Immature natural killer cell (primary cell): ENCODE measurements around the gene NHERF1. TPM values are rescaled to one million over a fixed set of nuclear protein-coding genes. Genes with fewer than 3 reads are reported as not detected.

Experiments
- DNase-seq, 3 donors: peaks; one replicate each; pipeline ENCODE4 v3.0.0; 2022; ENCODE audit warnings: mixed read lengths in 1 of 3
- H3K27ac Mint-ChIP-seq, 6 donors: one replicate each; pipeline ENCODE4 v1.8.0; 2020; ENCODE audit warnings: mixed read lengths in 6 of 6, mild to moderate bottlenecking in 5 of 6, inconsistent platforms in 4 of 6, moderate library complexity in 3 of 6
- H3K27me3 Mint-ChIP-seq, 3 donors: one replicate each; pipeline ENCODE4 v1.8.0; 2020 to 2021; ENCODE audit warnings: low read depth in 3 of 3, mild to moderate bottlenecking in 3 of 3, mixed read lengths in 3 of 3, moderate library complexity in 3 of 3, inconsistent platforms in 1 of 3
- H3K36me3 Mint-ChIP-seq, 3 donors: one replicate each; pipeline ENCODE4 v1.8.0; 2020; ENCODE audit warnings: mixed read lengths in 3 of 3, inconsistent platforms in 2 of 3, mild to moderate bottlenecking in 2 of 3
- H3K4me1 Mint-ChIP-seq, 2 donors: one replicate each; pipeline ENCODE4 v1.8.0; 2020; ENCODE audit warnings: inconsistent platforms in 2 of 2, mild to moderate bottlenecking in 2 of 2, mixed read lengths in 2 of 2, moderate library complexity in 1 of 2
- H3K4me3 Mint-ChIP-seq, 5 donors: one replicate each; pipeline ENCODE4 v1.8.0; 2020; ENCODE audit warnings: mild to moderate bottlenecking in 5 of 5, mixed read lengths in 5 of 5, inconsistent platforms in 3 of 5, moderate library complexity in 3 of 5
- H3K9me3 Mint-ChIP-seq, 6 donors: one replicate each; pipeline ENCODE4 v1.8.0; 2020; ENCODE audit warnings: mild to moderate bottlenecking in 6 of 6, mixed read lengths in 6 of 6, inconsistent platforms in 4 of 6, moderate library complexity in 3 of 6
- polyA plus RNA-seq, 3 donors: library from polyadenylated mRNA; unstranded; fragments of 300-500 nt; fragmentation: Illumina TruSeq; gene quantifications; one replicate each; pipeline ENCODE4 v1.2.3, GENCODE V29; 2021

NHERF1 gene
- polyA plus RNA-seq, 3 donors from 2014 or later = 566 to 1,121 (median 751) TPM

DNA sequence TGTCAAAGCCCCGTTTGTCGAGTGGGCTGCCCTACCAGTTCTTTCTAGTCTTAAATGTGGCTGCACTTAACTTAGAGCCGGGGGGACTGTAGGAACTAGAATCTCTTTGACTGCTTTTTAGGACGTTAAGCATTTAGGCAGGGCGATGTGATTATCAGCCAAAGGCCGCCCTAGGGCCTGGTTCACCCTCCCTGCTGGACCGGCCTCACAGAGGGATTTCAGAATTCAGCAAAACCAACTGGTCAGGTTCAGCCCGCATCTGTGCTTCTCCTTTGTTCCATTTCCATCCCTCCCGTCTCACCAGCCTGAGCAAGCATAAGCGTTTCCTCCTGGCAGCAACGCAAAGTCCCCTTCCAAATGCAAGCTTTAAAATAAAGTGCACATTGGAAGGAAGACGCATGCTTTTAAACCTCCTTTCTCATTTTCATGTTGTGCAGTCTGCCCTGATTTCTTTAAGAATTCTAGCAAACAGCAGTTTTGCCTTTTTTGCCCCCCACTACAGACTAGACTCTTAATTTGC, 44.2 kb downstream of the NHERF1 start:
- no peaks in the 10 kb centered on the region for H3K27me3 Mint-ChIP-seq
- DNase-seq = no peak
- H3K9me3 Mint-ChIP-seq = no peaks in the 10 kb centered on the region
- peaks cover 13 to 14% of the 10 kb centered on the region in 2 donors for H3K4me1 Mint-ChIP-seq
- no peak overlapping the region for H3K4me3 Mint-ChIP-seq
- peaks cover 18 to 32% (median 20%) of the 10 kb centered on the region in 3 donors for H3K36me3 Mint-ChIP-seq
- no peak overlapping the region for H3K27ac Mint-ChIP-seq

DNA sequence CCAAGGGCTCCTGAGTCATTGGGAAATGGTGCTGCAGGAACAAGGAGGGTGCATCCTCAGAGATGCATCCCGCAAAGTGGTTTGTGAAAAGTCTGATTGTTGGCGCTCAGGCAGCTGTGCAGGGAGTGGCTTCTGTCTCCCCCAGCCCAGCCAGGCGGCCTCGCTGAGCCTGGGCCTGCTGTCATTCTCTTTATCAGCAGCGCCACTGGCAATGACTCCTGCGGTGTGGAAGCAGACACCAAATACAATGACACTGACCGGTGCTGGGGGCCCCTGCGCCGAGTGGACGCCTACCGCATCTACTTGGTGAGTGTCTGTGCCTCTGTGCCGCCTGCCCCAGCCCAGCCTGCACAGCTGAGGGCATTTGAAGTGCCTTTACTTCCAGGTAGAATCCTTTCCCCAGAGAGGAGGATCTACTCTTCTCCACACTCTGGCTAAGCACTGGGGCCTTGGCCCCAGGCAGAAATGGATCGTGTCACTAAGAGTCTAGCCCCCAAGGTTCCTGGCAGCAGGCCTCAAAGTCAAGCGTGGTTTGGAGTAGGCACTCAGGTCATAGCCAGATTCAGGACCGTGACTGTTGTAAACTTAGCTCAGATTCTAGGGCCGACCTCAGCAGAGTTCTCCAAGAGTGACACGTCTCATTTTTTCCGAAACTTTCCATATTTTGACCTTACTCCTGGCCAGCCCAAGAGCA, 47.0 kb downstream of the NHERF1 start:
- H3K27ac Mint-ChIP-seq = no peak overlapping the region
- H3K9me3 Mint-ChIP-seq = no peaks in the 10 kb centered on the region
- peaks cover 12 to 13% of the 10 kb centered on the region in 2 donors for H3K4me1 Mint-ChIP-seq
- no peak for DNase-seq
- H3K36me3 Mint-ChIP-seq = peaks cover 18 to 47% (median 19%) of the 10 kb centered on the region in 3 donors
- no peaks in the 10 kb centered on the region for H3K27me3 Mint-ChIP-seq
- H3K4me3 Mint-ChIP-seq = no peak overlapping the region

DNA sequence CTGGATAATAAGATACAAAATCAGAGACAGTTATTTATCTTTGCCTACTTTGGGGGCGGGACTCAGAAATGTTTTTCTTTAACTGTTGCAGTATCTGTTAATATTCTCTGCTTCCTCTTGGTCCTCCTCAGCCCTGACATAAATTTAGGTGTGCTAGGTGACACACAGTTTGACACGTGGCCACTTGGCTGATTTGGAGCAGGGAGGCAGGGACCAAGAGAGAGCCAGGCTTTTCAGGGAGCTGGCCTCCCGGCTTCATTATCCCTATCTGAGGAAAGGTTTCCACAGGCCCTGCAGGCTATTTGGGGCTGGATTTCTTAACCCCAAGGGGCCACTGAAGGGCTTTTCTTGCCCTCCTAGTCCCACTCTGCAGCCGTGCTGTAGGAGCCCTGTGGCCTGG, 47.8 kb downstream of the NHERF1 start:
- DNase-seq = no peak
- H3K4me1 Mint-ChIP-seq = peaks cover 5 to 6% of the 10 kb centered on the region in 2 donors
- H3K27me3 Mint-ChIP-seq = no peaks in the 10 kb centered on the region
- no peak overlapping the region for H3K4me3 Mint-ChIP-seq
- no peaks in the 10 kb centered on the region for H3K9me3 Mint-ChIP-seq
- H3K36me3 Mint-ChIP-seq = peaks cover 17 to 50% (median 19%) of the 10 kb centered on the region in 3 donors
- H3K27ac Mint-ChIP-seq = no peak overlapping the region

DNA sequence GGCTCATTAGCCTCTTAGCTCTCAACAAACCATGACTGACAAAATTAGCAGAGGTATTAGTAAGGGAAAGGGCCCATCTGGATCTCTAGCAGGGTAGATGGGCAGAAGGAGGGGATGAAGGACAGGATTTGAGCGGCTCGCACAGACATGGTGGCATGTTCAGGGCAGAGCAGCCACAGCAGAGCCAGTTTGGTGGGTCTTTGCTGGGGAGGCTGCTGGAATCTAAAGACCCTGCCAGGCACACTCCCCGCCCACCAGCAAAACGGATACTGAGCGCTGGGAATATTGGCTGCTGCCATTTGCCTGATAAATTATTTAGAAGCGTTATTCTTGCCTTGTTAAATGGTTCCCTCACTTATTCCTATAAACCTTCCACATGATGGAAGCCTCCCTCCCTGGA, 48.4 kb downstream of the NHERF1 start:
- H3K27me3 Mint-ChIP-seq = no peaks in the 10 kb centered on the region
- no peaks in the 10 kb centered on the region for H3K4me1 Mint-ChIP-seq
- H3K27ac Mint-ChIP-seq = no peak overlapping the region
- no peak overlapping the region for H3K4me3 Mint-ChIP-seq
- H3K36me3 Mint-ChIP-seq = peaks cover 17 to 46% (median 19%) of the 10 kb centered on the region in 3 donors
- H3K9me3 Mint-ChIP-seq = no peaks in the 10 kb centered on the region
- no peak for DNase-seq

DNA sequence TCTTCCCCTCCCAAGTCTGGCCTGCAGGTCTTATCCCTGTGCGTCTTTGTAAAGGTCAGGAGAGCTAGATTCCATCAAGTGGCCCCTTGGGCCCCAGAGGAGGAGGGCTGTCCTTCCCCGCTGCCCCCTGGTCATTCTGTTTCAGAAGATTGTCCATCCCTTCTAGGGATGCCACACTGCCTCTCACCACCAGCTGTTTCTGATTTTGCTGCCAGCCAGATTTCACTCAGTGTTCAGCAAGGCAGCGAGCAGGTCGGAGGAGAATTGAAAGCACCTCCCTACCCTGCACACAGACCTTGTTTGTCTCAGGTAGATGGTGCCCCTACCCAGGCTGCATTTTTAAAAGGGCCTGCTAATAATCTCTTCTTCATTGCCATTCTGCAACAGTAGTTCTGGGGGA, 49.4 kb downstream of the NHERF1 start:
- peak overlapping the region in 1 of 6 donors; percentile 22 for H3K27ac Mint-ChIP-seq
- no peak overlapping the region for H3K4me3 Mint-ChIP-seq
- no peaks in the 10 kb centered on the region for H3K4me1 Mint-ChIP-seq
- H3K9me3 Mint-ChIP-seq = no peaks in the 10 kb centered on the region
- no peaks in the 10 kb centered on the region for H3K27me3 Mint-ChIP-seq
- peaks cover 16 to 45% (median 19%) of the 10 kb centered on the region in 3 donors for H3K36me3 Mint-ChIP-seq
- no peak for DNase-seq

DNA sequence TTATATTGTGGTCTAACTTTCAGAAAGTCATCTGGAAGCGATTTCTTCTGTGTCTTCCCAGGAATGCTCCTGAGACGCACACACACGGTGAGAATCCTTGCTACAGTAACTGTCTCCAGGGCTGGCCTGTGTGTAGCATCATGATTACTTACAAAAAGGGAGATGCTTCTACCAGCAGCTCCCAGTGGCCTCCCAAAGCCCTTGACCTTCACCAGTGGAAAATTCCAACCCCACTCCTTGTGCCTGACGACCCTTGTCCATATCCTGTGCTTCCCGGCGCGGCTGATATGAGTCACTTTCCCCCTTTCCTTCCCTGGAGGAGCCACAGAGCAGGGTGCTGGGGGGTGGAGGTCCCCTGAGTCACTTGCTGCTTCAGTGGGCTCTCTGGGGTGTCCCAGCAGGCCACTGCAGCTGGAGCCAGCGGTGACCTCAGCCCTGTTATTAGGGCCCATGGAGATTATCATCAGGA, 49.8 kb downstream of the NHERF1 start:
- DNase-seq = no peak
- Mint-ChIP-seq H3K27ac (no peak overlapping the region), H3K4me3 (no peak overlapping the region), H3K4me1 (no peaks in the 10 kb centered on the region), H3K9me3 (no peaks in the 10 kb centered on the region), H3K27me3 (no peaks in the 10 kb centered on the region), H3K36me3 (peaks cover 11 to 43% (median 19%) of the 10 kb centered on the region in 3 donors)

DNA sequence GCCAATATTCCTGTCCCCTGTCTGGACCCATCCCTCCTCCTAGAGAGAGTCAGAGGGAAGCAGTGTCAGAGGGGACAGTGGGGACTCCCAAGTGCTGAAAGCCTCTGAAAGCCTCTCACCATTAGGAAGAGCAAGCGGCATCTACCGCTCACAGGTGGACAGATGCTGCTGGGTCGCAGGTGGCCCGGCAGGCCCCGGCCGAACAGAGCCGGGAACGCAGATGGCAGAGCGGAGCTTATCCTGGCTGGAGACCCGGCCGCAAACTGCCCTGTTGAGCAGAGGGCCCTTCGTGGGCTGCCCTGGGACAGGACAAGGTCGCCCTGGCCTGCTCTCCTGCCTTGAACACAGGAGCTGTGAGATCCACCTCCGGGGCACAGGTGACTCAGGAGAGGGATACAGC, 50.7 kb downstream of the NHERF1 start:
- peaks cover 10 to 44% (median 23%) of the 10 kb centered on the region in 3 donors for H3K36me3 Mint-ChIP-seq

DNA sequence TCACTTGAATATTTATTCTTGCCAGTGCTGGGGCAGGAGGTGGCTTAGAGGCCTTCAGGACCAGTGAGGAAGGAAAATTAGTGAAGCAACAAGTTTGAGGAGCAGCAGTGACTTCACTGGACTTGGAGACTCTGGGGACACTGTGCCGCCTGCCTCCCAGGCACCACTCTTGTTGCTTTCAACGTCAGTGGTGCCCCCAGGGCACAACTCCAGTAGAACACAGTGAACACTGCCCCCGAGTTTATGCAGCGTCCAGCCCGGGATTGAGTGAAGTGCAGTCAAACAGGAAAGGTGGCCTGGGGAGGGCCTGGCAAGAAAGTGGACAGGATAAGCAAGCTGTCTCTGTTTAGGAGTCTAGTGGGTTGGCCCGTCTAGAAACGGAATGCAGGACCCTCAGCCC, 52.1 kb downstream of the NHERF1 start:
- H3K36me3 Mint-ChIP-seq = peaks cover 10 to 42% (median 21%) of the 10 kb centered on the region in 3 donors
- H3K4me1 Mint-ChIP-seq = no peaks in the 10 kb centered on the region

More for the DNA sequence above, 50.7 kb downstream of the NHERF1 start:
- Mint-ChIP-seq H3K9me3 (no peaks in the 10 kb centered on the region), H3K4me3 (no peak overlapping the region), H3K4me1 (no peaks in the 10 kb centered on the region), H3K27me3 (no peaks in the 10 kb centered on the region), H3K27ac (no peak overlapping the region)
- DNase-seq = no peak

DNA sequence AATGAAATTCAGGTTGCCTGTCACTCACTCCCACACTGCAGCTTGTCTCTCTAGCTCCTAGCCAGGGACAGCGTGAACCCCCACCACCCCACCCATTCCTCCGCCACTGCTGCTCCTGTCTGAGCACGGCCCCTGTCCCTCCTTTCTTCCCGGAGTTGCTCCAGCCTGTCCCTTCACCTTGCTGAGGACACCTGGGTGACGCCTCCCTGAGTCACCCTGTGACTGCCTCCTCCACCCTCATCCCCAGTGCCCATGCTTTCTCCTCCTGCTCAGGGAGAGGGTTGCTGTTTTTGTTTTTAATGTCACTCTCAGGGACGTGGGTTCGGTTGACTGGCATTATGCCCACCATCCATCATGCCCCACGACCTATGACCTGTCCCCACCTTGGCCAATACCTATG, 53.5 kb downstream of the NHERF1 start:
- peaks cover 7 to 34% (median 17%) of the 10 kb centered on the region in 3 donors for H3K36me3 Mint-ChIP-seq
- DNase-seq = no peak
- H3K9me3 Mint-ChIP-seq = no peaks in the 10 kb centered on the region
- H3K4me1 Mint-ChIP-seq = peaks cover 0 to 1% of the 10 kb centered on the region in 2 donors
- no peak overlapping the region for H3K27ac Mint-ChIP-seq
- peaks cover 0 to 3% (median 0%) of the 10 kb centered on the region in 3 donors for H3K27me3 Mint-ChIP-seq
- H3K4me3 Mint-ChIP-seq = no peak overlapping the region

More for the DNA sequence above, 52.1 kb downstream of the NHERF1 start:
- H3K9me3 Mint-ChIP-seq = no peaks in the 10 kb centered on the region
- no peak overlapping the region for H3K27ac Mint-ChIP-seq
- no peak overlapping the region for H3K4me3 Mint-ChIP-seq
- peaks cover 0 to 2% (median 0%) of the 10 kb centered on the region in 3 donors for H3K27me3 Mint-ChIP-seq
- no peak for DNase-seq

DNA sequence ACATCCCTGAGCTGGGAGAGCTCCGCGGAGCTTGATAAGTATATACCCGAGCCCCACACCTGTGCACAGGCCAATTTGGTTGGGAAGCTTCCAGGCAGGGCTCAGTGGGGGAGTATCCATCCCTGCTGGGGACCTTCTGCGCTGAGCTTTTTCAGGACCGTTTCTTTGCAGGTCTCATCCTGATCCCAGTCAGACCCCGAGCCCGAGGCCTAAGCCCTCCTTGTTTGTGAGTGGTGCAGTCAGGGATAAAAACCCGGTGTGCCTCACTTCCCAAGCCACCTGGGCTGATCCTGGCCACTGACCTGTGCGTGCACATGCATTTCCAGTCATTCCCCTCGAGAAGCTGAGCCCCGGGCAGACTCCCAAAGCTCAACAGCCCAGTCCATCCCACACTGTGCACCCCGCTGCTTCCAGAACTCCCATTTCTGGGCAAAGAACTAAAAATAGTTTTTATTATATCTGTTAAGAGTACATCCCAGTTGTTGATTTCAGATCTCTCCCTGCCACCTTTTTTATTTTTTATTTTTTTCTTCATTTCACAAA, 55.0 kb downstream of the NHERF1 start:
- DNase-seq = no peak
- Mint-ChIP-seq H3K4me3 (no peak overlapping the region), H3K27ac (no peak overlapping the region), H3K4me1 (peaks cover 0 to 1% of the 10 kb centered on the region in 2 donors), H3K27me3 (peaks cover 0 to 3% (median 0%) of the 10 kb centered on the region in 3 donors), H3K36me3 (peaks cover 5 to 33% (median 21%) of the 10 kb centered on the region in 3 donors), H3K9me3 (no peaks in the 10 kb centered on the region)

DNA sequence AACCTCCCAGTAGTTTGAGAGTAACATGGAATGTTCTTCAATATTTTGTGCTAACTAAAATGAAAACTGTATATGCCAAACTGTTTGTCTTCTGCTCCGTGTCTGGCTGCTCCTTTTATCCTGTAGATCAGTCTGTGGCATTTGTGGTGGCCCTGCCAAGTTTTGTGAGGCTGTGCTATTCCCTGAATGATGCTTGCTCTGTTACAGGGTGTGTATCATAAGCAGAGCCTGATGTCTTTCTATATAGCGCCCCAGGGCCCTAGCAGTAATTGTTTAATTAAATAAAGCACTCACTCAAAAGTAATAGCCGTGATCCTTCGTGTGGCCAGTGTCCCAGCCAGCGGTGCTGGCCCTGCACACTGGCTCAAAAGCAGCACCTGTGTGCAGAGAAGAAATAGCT, 55.5 kb downstream of the NHERF1 start:
- Mint-ChIP-seq H3K27me3 (peaks cover 0 to 3% (median 0%) of the 10 kb centered on the region in 3 donors), H3K4me3 (no peak overlapping the region), H3K27ac (no peak overlapping the region), H3K9me3 (no peaks in the 10 kb centered on the region), H3K36me3 (peaks cover 5 to 30% (median 21%) of the 10 kb centered on the region in 3 donors), H3K4me1 (peaks cover 0 to 1% of the 10 kb centered on the region in 2 donors)
- no peak for DNase-seq

DNA sequence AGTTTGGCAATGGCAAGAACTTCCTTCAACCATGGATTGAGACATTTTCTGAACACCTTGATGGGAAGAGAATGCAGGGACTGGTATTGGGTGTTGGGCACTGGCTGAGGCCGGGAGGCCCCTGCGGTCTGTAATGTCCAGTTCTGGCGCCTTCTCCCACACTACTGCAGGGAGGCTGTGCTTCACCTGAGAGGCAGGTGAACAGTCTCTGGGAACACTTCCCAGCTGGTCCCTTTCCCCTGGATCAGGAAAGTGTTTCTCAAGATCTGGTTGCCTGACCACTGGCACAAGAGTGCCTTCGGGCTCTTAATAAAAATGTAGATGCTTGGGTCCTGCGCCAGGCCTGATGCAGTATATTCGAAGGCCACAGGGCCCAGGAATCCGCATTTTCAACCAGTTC, 56.3 kb downstream of the NHERF1 start:
- Mint-ChIP-seq H3K4me3 (no peak overlapping the region), H3K4me1 (peaks cover 0 to 1% of the 10 kb centered on the region in 2 donors), H3K27ac (peak overlapping the region in 1 of 6 donors; percentile 19), H3K27me3 (peaks cover 0 to 5% (median 0%) of the 10 kb centered on the region in 3 donors), H3K9me3 (no peaks in the 10 kb centered on the region), H3K36me3 (peaks cover 5 to 26% (median 19%) of the 10 kb centered on the region in 3 donors)
- no peak for DNase-seq

DNA sequence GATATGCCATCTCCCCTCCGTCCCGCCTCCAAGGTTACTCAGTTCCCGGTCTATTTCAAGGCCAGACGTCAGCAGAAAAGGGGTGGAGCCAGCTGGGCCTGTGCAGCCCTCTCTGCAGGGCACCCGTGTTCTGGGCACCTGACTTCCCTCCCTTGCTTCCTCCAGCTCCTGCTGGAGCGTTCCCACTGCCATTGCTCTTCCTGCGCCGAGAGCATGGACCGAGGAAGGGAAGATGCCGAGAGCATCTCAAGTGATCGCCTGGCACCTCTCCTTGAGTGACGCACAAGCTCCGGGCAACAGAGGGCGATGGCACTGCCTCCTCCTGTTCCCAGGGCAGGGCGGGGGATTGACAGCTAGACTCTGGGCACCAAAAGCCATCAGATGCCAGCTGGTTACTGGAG, 57.2 kb downstream of the NHERF1 start:
- Mint-ChIP-seq H3K9me3 (no peaks in the 10 kb centered on the region), H3K27ac (no peak overlapping the region), H3K4me3 (no peak overlapping the region), H3K36me3 (peaks cover 10 to 22% (median 17%) of the 10 kb centered on the region in 3 donors), H3K27me3 (peaks cover 0 to 5% (median 0%) of the 10 kb centered on the region in 3 donors), H3K4me1 (peaks cover 0 to 1% of the 10 kb centered on the region in 2 donors)
- DNase-seq = no peak

DNA sequence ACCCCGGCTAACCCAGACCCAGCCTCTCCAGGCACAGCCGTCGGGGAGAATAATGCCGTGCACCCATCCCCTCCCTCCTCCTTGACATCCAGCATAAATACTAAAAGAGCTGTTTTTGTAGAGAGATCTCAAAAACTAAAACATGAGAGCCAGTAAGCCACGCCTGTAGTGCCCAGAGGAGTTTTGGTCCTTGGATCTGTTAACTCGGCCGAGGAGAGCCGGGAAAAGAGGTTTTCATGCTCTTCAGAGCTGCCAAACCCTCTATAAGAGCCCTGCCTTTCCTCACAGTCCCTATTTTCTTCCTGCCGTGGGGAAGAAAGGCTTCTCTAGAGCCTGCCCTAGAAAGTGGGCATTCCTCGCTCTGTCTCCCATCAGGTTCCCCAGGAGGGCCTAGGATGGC, 57.9 kb downstream of the NHERF1 start:
- no peak overlapping the region for H3K4me3 Mint-ChIP-seq
- peaks cover 10 to 24% (median 17%) of the 10 kb centered on the region in 3 donors for H3K36me3 Mint-ChIP-seq

More for the DNA sequence above, 57.9 kb downstream of the NHERF1 start:
- H3K27ac Mint-ChIP-seq = no peak overlapping the region
- peaks cover 0 to 1% of the 10 kb centered on the region in 2 donors for H3K4me1 Mint-ChIP-seq
- no peaks in the 10 kb centered on the region for H3K9me3 Mint-ChIP-seq
- peaks cover 0 to 5% (median 0%) of the 10 kb centered on the region in 3 donors for H3K27me3 Mint-ChIP-seq
- DNase-seq = no peak
